ENCODE data around the gene LGALS3. TPM values are rescaled to one million over a fixed set of nuclear protein-coding genes. Genes with fewer than 3 reads are reported as not detected.

LGALS3 gene
- total RNA-seq, 1 donor from 2014 or later: 198 TPM

DNA sequence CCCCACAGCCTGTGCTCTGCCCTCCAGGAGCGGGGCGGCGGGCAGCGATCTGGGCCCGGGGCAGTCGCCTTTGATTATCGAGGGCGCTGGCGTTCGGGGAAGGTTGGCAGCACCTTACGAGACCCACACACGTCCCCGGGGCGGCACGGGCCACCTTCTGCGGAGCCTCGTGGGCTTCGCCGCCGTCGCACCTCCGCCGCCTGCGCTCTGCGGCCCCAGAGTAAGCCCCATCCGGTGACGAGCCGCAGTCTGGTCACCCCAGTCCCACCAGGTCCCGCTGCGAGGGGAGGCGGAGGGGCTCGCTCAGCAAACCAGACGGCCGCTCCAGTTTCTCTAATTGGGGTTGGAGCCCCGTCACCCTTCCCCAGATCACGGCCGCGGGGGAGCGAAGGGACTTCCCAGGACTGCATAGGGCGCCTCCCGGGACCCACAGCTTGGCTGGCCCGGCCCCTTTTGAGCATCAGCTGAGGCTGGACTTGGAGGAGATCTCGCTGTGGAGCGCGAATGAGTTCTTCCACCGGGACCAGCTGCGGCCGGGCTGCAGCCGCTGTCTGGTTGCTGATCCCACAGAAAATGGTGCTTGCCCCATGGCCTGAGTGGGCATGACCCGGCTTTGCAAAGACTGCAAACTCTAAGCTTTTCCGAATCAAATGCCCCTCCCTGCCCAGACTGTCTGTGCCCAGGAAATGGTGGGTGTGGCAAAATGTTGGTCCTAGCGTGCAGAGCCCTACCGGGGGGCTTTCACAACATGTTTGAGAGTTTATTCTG is 560 bp downstream of the LGALS3 start:
- FAIRE-seq: no peak
- DNase-seq (ENCODE audit: low read depth): peak; percentile 47
- no peaks in the 10 kb centered on the region for H3K27me3 ChIP-seq (ENCODE audit: control insufficient read depth, insufficient read depth, low read length)
- TF ChIP-seq CTCF (IDR thresholded peaks at IDR 0.05; ENCODE audit: insufficient read depth, low read length, severe bottlenecking): no peak
- H3K4me3 ChIP-seq (ENCODE audit: low read depth, low read length): peak overlapping the region; percentile 85
- H3K36me3 ChIP-seq (ENCODE audit: control insufficient read depth, insufficient read depth, low read length): peaks cover 11% of the 10 kb centered on the region

DNA sequence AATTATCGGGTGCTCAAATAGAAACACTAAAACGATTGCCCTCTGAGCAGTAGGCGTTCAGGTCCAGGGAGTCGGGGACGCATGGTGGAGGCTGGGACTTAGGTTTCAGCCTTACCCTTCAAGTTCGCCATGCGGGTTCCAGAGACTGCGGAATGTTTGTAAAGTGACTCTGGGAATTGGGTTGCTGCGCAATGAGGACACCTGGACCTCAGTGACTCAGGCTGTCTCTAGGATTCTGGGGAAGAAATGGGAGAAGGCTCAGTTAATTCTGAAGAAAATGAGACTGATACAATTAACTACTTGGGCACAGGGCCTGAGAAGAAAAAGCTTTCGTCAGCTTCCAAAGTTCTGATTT is 1.1 kb downstream of the LGALS3 start:
- peaks cover 12% of the 10 kb centered on the region for H3K36me3 ChIP-seq (ENCODE audit: control insufficient read depth, insufficient read depth, low read length)
- FAIRE-seq (no peak), DNase-seq (ENCODE audit: low read depth) (peak; percentile 75)
- H3K4me3 ChIP-seq (ENCODE audit: low read depth, low read length): peak overlapping the region; percentile 85
- no peaks in the 10 kb centered on the region for H3K27me3 ChIP-seq (ENCODE audit: control insufficient read depth, insufficient read depth, low read length)
- TF ChIP-seq CTCF (IDR thresholded peaks at IDR 0.05; ENCODE audit: insufficient read depth, low read length, severe bottlenecking): no peak

- H3K27me3 ChIP-seq (ENCODE audit: control insufficient read depth, insufficient read depth, low read length): no peaks in the 10 kb centered on the region
- DNase-seq (ENCODE audit: low read depth) (no peak), FAIRE-seq (peak; percentile 62)
- no peak overlapping the region for H3K4me3 ChIP-seq (ENCODE audit: low read depth, low read length)
- TF ChIP-seq CTCF (IDR thresholded peaks at IDR 0.05; ENCODE audit: insufficient read depth, low read length, severe bottlenecking): no peak
- H3K36me3 ChIP-seq (ENCODE audit: control insufficient read depth, insufficient read depth, low read length): peaks cover 12% of the 10 kb centered on the region
Observed at GRCh38 chr14:55131370-55132137, 2.5 kb downstream of the LGALS3 start.

DNA sequence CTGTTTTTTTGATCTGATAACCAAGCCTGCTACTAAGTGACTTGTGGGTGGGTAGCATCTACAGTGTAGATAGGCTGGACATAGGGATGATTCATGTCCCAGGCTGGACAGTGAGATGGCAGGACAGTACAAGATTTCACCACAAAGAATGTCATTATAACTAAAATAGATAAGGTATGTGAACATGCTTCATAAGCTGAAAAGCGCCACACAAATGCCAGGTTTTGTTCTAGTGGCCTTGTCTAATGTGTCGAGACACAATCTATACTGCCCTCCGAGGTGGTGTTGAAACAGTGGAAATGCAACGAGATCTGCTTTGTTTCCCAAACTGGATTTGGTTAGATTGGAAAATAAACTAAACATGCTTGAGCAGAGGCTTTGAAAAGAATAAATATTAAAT is 4.4 kb downstream of the LGALS3 start:
- no peak for TF ChIP-seq CTCF (IDR thresholded peaks at IDR 0.05; ENCODE audit: insufficient read depth, low read length, severe bottlenecking)
- H3K4me3 ChIP-seq (ENCODE audit: low read depth, low read length): no peak overlapping the region
- no peaks in the 10 kb centered on the region for H3K27me3 ChIP-seq (ENCODE audit: control insufficient read depth, insufficient read depth, low read length)
- no peak for FAIRE-seq
- H3K36me3 ChIP-seq (ENCODE audit: control insufficient read depth, insufficient read depth, low read length): peaks cover 16% of the 10 kb centered on the region
- no peak for DNase-seq (ENCODE audit: low read depth)

GRCh38 chr14:55136241-55136640 is 7.2 kb downstream of the LGALS3 start:
- no peak overlapping the region for H3K4me3 ChIP-seq (ENCODE audit: low read depth, low read length)
- TF ChIP-seq CTCF (IDR thresholded peaks at IDR 0.05; ENCODE audit: insufficient read depth, low read length, severe bottlenecking): no peak
- peaks cover 28% of the 10 kb centered on the region for H3K36me3 ChIP-seq (ENCODE audit: control insufficient read depth, insufficient read depth, low read length)
- FAIRE-seq (no peak), DNase-seq (ENCODE audit: low read depth) (no peak)
- H3K27me3 ChIP-seq (ENCODE audit: control insufficient read depth, insufficient read depth, low read length): no peaks in the 10 kb centered on the region

All from bronchial epithelial cell (primary cell).